Neural progenitor cell (in vitro differentiated cells): ENCODE results near the gene ACTR5. TPM values are rescaled to one million over a fixed set of nuclear protein-coding genes. Genes with fewer than 3 reads are reported as not detected.
"Not testable (repeated sequence)": the region's sequence is repeated elsewhere in the genome, so short reads cannot be mapped to it uniquely, and the experiment has no call there.

Source experiments
- DNase-seq: peaks from one replicate; pipeline ENCODE4 v3.0.0-alpha.2; 2016; ENCODE audit warnings: low spot score
- H2AFZ ChIP-seq: fragments of 200-600 bp; sonication (generic); replicated peaks from 2 replicates; pipeline ENCODE4 v1.6.1; 2016; ENCODE audit warnings: antibody characterized with exemption
- H3F3A ChIP-seq: fragments of 200-600 bp; sonication (generic); 2 replicates; pipeline ENCODE4 v1.6.1; 2016; ENCODE audit warnings: antibody characterized with exemption, low read depth
- H3K27ac ChIP-seq: fragments of 200-600 bp; sonication (generic); 2 replicates; pipeline ENCODE4 v1.5.1; 2016; ENCODE audit warnings: mild to moderate bottlenecking
- H3K27me3 ChIP-seq: fragments of 200-600 bp; sonication (generic); 2 replicates; pipeline ENCODE4 v1.6.1; 2016; ENCODE audit warnings: mild to moderate bottlenecking, moderate library complexity
- H3K36me3 ChIP-seq: fragments of 200-600 bp; sonication (generic); 2 replicates; pipeline ENCODE4 v1.5.1; 2016
- H3K4me1 ChIP-seq: fragments of 200-600 bp; sonication (generic); 2 replicates; pipeline ENCODE4 v1.6.1; 2016; ENCODE audit warnings: mixed run types
- H3K4me2 ChIP-seq: fragments of 200-600 bp; sonication (generic); 2 replicates; pipeline ENCODE4 v1.6.1; 2016
- H3K4me3 ChIP-seq: fragments of 200-600 bp; sonication (generic); 2 replicates; pipeline ENCODE4 v1.5.1; 2016
- H3K79me2 ChIP-seq: fragments of 200-600 bp; sonication (generic); 2 replicates; pipeline ENCODE4 v1.6.1; 2016; ENCODE audit warnings: low read depth
- H3K9ac ChIP-seq: fragments of 200-600 bp; sonication (generic); 2 replicates; pipeline ENCODE4 v1.6.1; 2016
- H3K9me3 ChIP-seq: fragments of 200-600 bp; sonication (generic); 2 replicates; pipeline ENCODE4 v1.5.1; 2016; ENCODE audit warnings: low read depth
- H4K20me1 ChIP-seq: fragments of 200-600 bp; sonication (generic); 2 replicates; pipeline ENCODE4 v1.6.1; 2016; ENCODE audit warnings: low read depth
- H3K27ac Mint-ChIP-seq: 3 replicates; pipeline ENCODE4 v1.8.0; 2021; ENCODE audit warnings: mixed read lengths
- H3K27me3 Mint-ChIP-seq: 2 replicates; pipeline ENCODE4 v1.8.0; 2022; ENCODE audit warnings: low read depth, mild to moderate bottlenecking, inconsistent platforms, moderate library complexity, mixed read lengths; ENCODE audit not compliant: insufficient read depth
- H3K36me3 Mint-ChIP-seq: 3 replicates; pipeline ENCODE4 v1.8.0; 2021; ENCODE audit warnings: mixed read lengths
- H3K4me1 Mint-ChIP-seq: 3 replicates; pipeline ENCODE4 v1.8.0; 2021; ENCODE audit warnings: mixed read lengths
- H3K4me3 Mint-ChIP-seq: 3 replicates; pipeline ENCODE4 v1.8.0; 2021; ENCODE audit warnings: mild to moderate bottlenecking, moderate library complexity, mixed read lengths
- H3K9me3 Mint-ChIP-seq: 3 replicates; pipeline ENCODE4 v1.8.0; 2020; ENCODE audit warnings: mixed read lengths
- CTCF ChIP-seq: fragments of 200-600 bp; sonication (generic); IDR thresholded peaks from 2 replicates; pipeline ENCODE4 v1.5.1; 2017; ENCODE audit warnings: antibody characterized with exemption, mild to moderate bottlenecking
- EZH2 ChIP-seq: fragments of 200-600 bp; sonication (generic); IDR thresholded peaks from 2 replicates; pipeline ENCODE4 v1.6.1; 2017; ENCODE audit warnings: antibody characterized with exemption, mild to moderate bottlenecking, moderate library complexity
- EZH2phosphoT487 ChIP-seq: fragments of 200-600 bp; sonication (generic); IDR thresholded peaks from 2 replicates; pipeline ENCODE4 v1.6.1; 2017; ENCODE audit warnings: antibody characterized with exemption
- total RNA-seq: library from RNA; depleted of rRNA; stranded (reverse); fragments of >200 nt; gene quantifications from 2 replicates; pipeline ENCODE4 v1.2.3, GENCODE V29; 2015; ENCODE audit warnings: low replicate concordance

Gene ACTR5
- total RNA-seq, 1 donor from 2014 or later: 9.2 TPM

GRCh38 chr20:38812182-38812581, 63.9 kb downstream of the ACTR5 start:
- Mint-ChIP-seq H3K27me3 (peaks cover 8% of the 10 kb centered on the region), H3K27ac (no peak overlapping the region), H3K9me3 (peaks cover 2% of the 10 kb centered on the region), H3K4me3 (no peak overlapping the region), H3K4me1 (peaks cover 21% of the 10 kb centered on the region), H3K36me3 (no peaks in the 10 kb centered on the region)
- H3K4me1 ChIP-seq: peaks cover 11% of the 10 kb centered on the region
- no peaks in the 10 kb centered on the region for H3K79me2 ChIP-seq
- no peak for DNase-seq
- no peak overlapping the region for H3K9ac ChIP-seq
- no peak overlapping the region for H3K4me2 ChIP-seq
- no peaks in the 10 kb centered on the region for H3K36me3 ChIP-seq
- no peak overlapping the region for H3K27ac ChIP-seq
- peaks cover 55% of the 10 kb centered on the region for H3K27me3 ChIP-seq
- H3K4me3 ChIP-seq: no peak overlapping the region
- no peaks in the 10 kb centered on the region for H3K9me3 ChIP-seq
- no peak for TF ChIP-seq EZH2
- TF ChIP-seq CTCF: no peak
- TF ChIP-seq EZH2phosphoT487: no peak
- H4K20me1 ChIP-seq: peaks cover 28% of the 10 kb centered on the region
- peaks cover 12% of the 10 kb centered on the region for H3F3A ChIP-seq
- no peak overlapping the region for H2AFZ ChIP-seq

DNA sequence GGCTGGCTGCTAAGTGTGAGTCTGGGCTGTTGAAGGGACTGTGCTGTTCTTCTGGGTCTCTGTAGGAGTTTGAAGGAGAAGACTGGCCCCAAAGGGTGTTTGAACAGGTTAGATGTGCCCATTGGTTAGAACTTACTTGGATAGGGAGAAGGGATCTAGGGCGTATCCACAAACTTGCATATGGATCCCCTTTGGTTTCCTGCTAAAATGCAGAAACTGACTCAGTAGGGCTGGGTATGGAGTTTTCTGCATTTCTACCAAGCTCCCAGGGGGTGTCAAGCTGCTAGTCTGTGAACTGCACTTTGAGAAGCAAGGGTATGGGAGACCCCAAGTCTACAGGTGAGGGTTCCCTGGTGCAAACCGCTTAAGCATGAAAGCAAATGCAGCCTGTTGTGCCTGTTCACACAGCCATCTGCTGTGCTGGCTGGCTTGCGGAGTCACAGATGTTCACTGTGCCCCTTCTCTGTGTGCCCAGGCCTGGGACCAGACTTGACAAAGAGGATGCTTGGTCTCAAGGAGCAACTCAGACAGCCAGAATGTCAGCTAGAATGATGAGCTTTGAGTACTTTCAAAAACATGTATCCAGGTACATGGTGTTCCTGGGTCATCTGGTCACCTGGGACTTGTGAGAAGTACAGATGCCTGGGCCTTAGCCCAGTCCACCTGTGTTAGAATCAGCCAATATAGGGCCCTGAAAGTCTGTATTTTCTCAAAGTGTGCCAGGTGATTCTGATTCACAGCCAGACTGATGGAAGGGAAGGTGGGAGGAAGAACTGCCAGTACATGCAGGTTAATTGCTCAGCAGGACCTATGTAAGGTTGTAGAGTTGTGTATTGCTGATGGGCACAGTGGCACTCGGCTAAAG, 64.7 kb downstream of the ACTR5 start:
- Mint-ChIP-seq H3K9me3 (peaks cover 2% of the 10 kb centered on the region), H3K27ac (no peak overlapping the region), H3K4me3 (no peak overlapping the region), H3K36me3 (no peaks in the 10 kb centered on the region), H3K27me3 (peaks cover 3% of the 10 kb centered on the region), H3K4me1 (peaks cover 17% of the 10 kb centered on the region)
- H3K27ac ChIP-seq: no peak overlapping the region
- no peak overlapping the region for H3K4me2 ChIP-seq
- TF ChIP-seq CTCF: no peak
- no peak overlapping the region for H3K4me3 ChIP-seq
- H3K9ac ChIP-seq: no peak overlapping the region
- peaks cover 20% of the 10 kb centered on the region for H4K20me1 ChIP-seq
- H3K27me3 ChIP-seq: peaks cover 47% of the 10 kb centered on the region
- no peaks in the 10 kb centered on the region for H3K79me2 ChIP-seq
- H3K4me1 ChIP-seq: peaks cover 7% of the 10 kb centered on the region
- peaks cover 9% of the 10 kb centered on the region for H3F3A ChIP-seq
- H2AFZ ChIP-seq: no peak overlapping the region
- DNase-seq: no peak
- H3K9me3 ChIP-seq: no peaks in the 10 kb centered on the region
- H3K36me3 ChIP-seq: no peaks in the 10 kb centered on the region

DNA sequence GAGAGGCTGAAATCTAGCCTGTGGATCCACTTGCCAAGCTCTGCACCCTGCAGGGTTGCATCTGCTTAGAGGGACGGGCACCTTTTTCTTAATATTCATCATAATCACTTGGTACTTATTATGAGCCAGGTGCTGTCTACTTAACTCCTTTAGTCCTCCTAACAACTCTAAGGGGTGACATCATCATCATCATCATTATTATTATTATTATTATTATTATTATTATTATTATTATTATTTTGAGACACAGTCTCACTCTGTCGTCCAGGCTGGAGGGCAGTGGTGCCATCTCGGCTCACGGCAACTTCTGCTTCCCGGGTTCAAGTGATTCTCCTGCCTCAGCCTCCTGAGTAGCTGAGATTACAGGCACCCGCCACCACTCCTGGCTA, 65.3 kb downstream of the ACTR5 start:
- Histone ChIP-seq H3K27me3 (peaks cover 41% of the 10 kb centered on the region), H4K20me1 (peaks cover 15% of the 10 kb centered on the region)
- not testable (repeated sequence) for H3K4me1 ChIP-seq, H3K27me3 Mint-ChIP-seq, H3K27ac Mint-ChIP-seq, H3F3A ChIP-seq, H3K79me2 ChIP-seq, H3K9ac ChIP-seq, H3K36me3 ChIP-seq, H3K36me3 Mint-ChIP-seq, H2AFZ ChIP-seq, H3K4me3 ChIP-seq, H3K4me3 Mint-ChIP-seq, H3K9me3 Mint-ChIP-seq, H3K4me2 ChIP-seq, H3K9me3 ChIP-seq, H3K27ac ChIP-seq, DNase-seq
- peaks cover 19% of the 10 kb centered on the region for H3K4me1 Mint-ChIP-seq

DNA sequence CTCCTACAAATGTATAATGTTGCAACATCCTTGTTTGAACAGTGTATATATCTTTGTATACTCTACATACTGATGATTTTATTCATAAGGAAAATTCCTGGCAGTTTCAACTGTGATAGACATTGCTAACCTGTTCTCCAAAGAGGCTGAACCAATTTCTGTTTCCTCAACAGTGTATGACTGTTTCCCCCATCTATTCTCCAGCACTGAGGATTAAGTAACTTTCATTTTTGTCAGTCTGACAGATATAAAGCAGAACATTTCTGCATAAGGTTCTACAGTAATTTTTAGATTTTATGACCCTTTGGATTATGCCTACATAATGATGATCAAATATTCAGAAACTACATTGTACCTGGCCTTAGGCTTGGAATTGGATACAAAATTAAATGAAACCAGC, 67.2 kb downstream of the ACTR5 start:
- Mint-ChIP-seq H3K27me3 (peaks cover 4% of the 10 kb centered on the region), H3K27ac (no peak overlapping the region), H3K4me3 (no peak overlapping the region), H3K36me3 (no peaks in the 10 kb centered on the region), H3K9me3 (peaks cover 2% of the 10 kb centered on the region), H3K4me1 (peaks cover 10% of the 10 kb centered on the region)
- no peaks in the 10 kb centered on the region for H3K4me1 ChIP-seq
- H3K27me3 ChIP-seq: peaks cover 22% of the 10 kb centered on the region
- no peak overlapping the region for H3K9ac ChIP-seq
- no peak overlapping the region for H3K27ac ChIP-seq
- no peak overlapping the region for H3K4me3 ChIP-seq
- no peaks in the 10 kb centered on the region for H3K9me3 ChIP-seq
- H3K4me2 ChIP-seq: no peak overlapping the region
- peaks cover 3% of the 10 kb centered on the region for H4K20me1 ChIP-seq
- no peak for DNase-seq
- no peak overlapping the region for H2AFZ ChIP-seq
- H3F3A ChIP-seq: no peaks in the 10 kb centered on the region
- no peak for TF ChIP-seq EZH2phosphoT487
- no peak for TF ChIP-seq EZH2
- TF ChIP-seq CTCF: no peak
- H3K36me3 ChIP-seq: no peaks in the 10 kb centered on the region
- no peaks in the 10 kb centered on the region for H3K79me2 ChIP-seq
